SKM-1 (cell line): ENCODE data around the gene TCEA3.

Experiments used
- DNase-seq: peaks from one replicate; lab custom pipeline; 2025; ENCODE audit not compliant: unreplicated experiment; lab: John Stamatoyannopoulos, UW

TCEA3 gene

GRCh38 chr1:23446661-23447310 is 22.2 kb upstream of the TCEA3 start:
- no peak for DNase-seq

- DNase-seq: no peak
These were observed 20.2 kb upstream of the TCEA3 start for GRCh38 chr1:23444596-23445390.

GRCh38 chr1:23444104-23444533 is 19.6 kb upstream of the TCEA3 start:
- DNase-seq: no peak

- DNase-seq: no peak
These were observed 18.2 kb upstream of the TCEA3 start for GRCh38 chr1:23442751-23443150.

GRCh38 chr1:23441446-23442148 is 17.0 kb upstream of the TCEA3 start:
- DNase-seq: no peak

GRCh38 chr1:23438545-23438944 is 14.0 kb upstream of the TCEA3 start:
- no peak for DNase-seq

GRCh38 chr1:23437355-23437664 is 12.8 kb upstream of the TCEA3 start:
- no peak for DNase-seq

- DNase-seq: no peak
These were observed 12.2 kb upstream of the TCEA3 start for GRCh38 chr1:23436520-23437354.

- no peak for DNase-seq
These were observed 9.8 kb upstream of the TCEA3 start for GRCh38 chr1:23434260-23434775.

GRCh38 chr1:23433122-23433521 is 8.6 kb upstream of the TCEA3 start:
- no peak for DNase-seq

- no peak for DNase-seq
These were observed 6.9 kb upstream of the TCEA3 start for GRCh38 chr1:23431431-23431830.

GRCh38 chr1:23430803-23431202 is 6.3 kb upstream of the TCEA3 start:
- DNase-seq: no peak

GRCh38 chr1:23428136-23428905 is 3.8 kb upstream of the TCEA3 start:
- no peak for DNase-seq

GRCh38 chr1:23427550-23427949 is 3.0 kb upstream of the TCEA3 start:
- no peak for DNase-seq

- DNase-seq: no peak
These were observed 2.3 kb upstream of the TCEA3 start for GRCh38 chr1:23426828-23427227.

GRCh38 chr1:23425193-23425494 is 596 bp upstream of the TCEA3 start:
- DNase-seq: no peak

GRCh38 chr1:23423415-23424292 is 894 bp downstream of the TCEA3 start:
- no peak for DNase-seq

- DNase-seq: no peak
These were observed 1.6 kb downstream of the TCEA3 start for GRCh38 chr1:23422941-23423340.

GRCh38 chr1:23422241-23422877 is 2.2 kb downstream of the TCEA3 start:
- peak; percentile 14 for DNase-seq
